ACC112 (cell line): Measurements from ENCODE around the gene ARHGAP4.

Source experiments
- H2AFZ ChIP-seq: fragments of 200-600 bp; sonication (generic); one replicate; pipeline ENCODE4 v1.6.0; 2017; ENCODE audit warnings: antibody characterized with exemption, low read length; ENCODE audit not compliant: unreplicated experiment
- H3K27ac ChIP-seq: fragments of 200-600 bp; sonication (generic); 2 replicates; pipeline ENCODE4 v1.5.1; 2014; ENCODE audit warnings: low read depth, mild to moderate bottlenecking, antibody characterized with exemption, low read length, moderate library complexity
- H3K27me3 ChIP-seq: fragments of 200-600 bp; sonication (generic); 2 replicates; pipeline ENCODE4 v1.6.1; 2014; ENCODE audit warnings: mild to moderate bottlenecking, antibody characterized with exemption, low read length, moderate library complexity, mixed read lengths; ENCODE audit not compliant: insufficient read depth
- H3K36me3 ChIP-seq: fragments of 200-600 bp; sonication (generic); 2 replicates; pipeline ENCODE4 v1.6.1; 2016; ENCODE audit warnings: mild to moderate bottlenecking, antibody characterized with exemption, low read length, moderate library complexity, mixed read lengths; ENCODE audit not compliant: insufficient read depth
- H3K4me1 ChIP-seq: fragments of 200-600 bp; sonication (generic); one replicate; pipeline ENCODE4 v1.6.1; 2016; ENCODE audit warnings: low read length, mixed read lengths; ENCODE audit not compliant: insufficient read depth, unreplicated experiment, control insufficient read depth
- H3K4me3 ChIP-seq: fragments of 200-600 bp; sonication (generic); 2 replicates; pipeline ENCODE4 v1.5.1; 2014; ENCODE audit warnings: mild to moderate bottlenecking, low read depth, low read length
- H3K79me2 ChIP-seq: fragments of 200-600 bp; sonication (generic); one replicate; pipeline ENCODE4 v1.6.0; 2016; ENCODE audit warnings: low read length; ENCODE audit not compliant: control insufficient read depth, unreplicated experiment, insufficient read depth

Gene ARHGAP4

GRCh38 chrX:153961292-153961691, 35.2 kb upstream of the ARHGAP4 start:
- no peak overlapping the region for H3K27ac ChIP-seq
- no peaks in the 10 kb centered on the region for H3K4me1 ChIP-seq
- H3K79me2 ChIP-seq, result peaks cover 25% of the 10 kb centered on the region
- no peaks in the 10 kb centered on the region for H3K36me3 ChIP-seq
- no peak overlapping the region for H3K4me3 ChIP-seq
- H2AFZ ChIP-seq, result no peak overlapping the region
- H3K27me3 ChIP-seq, result no peaks in the 10 kb centered on the region

- H3K4me1 ChIP-seq, result no peaks in the 10 kb centered on the region
- H3K27me3 ChIP-seq, result no peaks in the 10 kb centered on the region
- H2AFZ ChIP-seq, result no peak overlapping the region
- peaks cover 20% of the 10 kb centered on the region for H3K79me2 ChIP-seq
- no peaks in the 10 kb centered on the region for H3K36me3 ChIP-seq
- no peak overlapping the region for H3K4me3 ChIP-seq
- H3K27ac ChIP-seq, result no peak overlapping the region
These were observed 34.7 kb upstream of the ARHGAP4 start for GRCh38 chrX:153960786-153961185.

- Histone ChIP-seq H3K79me2 (peaks cover 13% of the 10 kb centered on the region), H3K4me1 (no peaks in the 10 kb centered on the region), H3K4me3 (no peak overlapping the region), H3K27ac (no peak overlapping the region), H3K27me3 (no peaks in the 10 kb centered on the region), H3K36me3 (no peaks in the 10 kb centered on the region), H2AFZ (no peak overlapping the region)
These were observed 34.0 kb upstream of the ARHGAP4 start for GRCh38 chrX:153960077-153960476.

GRCh38 chrX:153959649-153960048, 33.6 kb upstream of the ARHGAP4 start:
- no peak overlapping the region for H2AFZ ChIP-seq
- no peak overlapping the region for H3K27ac ChIP-seq
- no peak overlapping the region for H3K4me3 ChIP-seq
- no peaks in the 10 kb centered on the region for H3K36me3 ChIP-seq
- peaks cover 8% of the 10 kb centered on the region for H3K79me2 ChIP-seq
- no peaks in the 10 kb centered on the region for H3K4me1 ChIP-seq
- no peaks in the 10 kb centered on the region for H3K27me3 ChIP-seq

- no peak overlapping the region for H3K27ac ChIP-seq
- no peaks in the 10 kb centered on the region for H3K27me3 ChIP-seq
- no peak overlapping the region for H2AFZ ChIP-seq
- H3K4me3 ChIP-seq, result no peak overlapping the region
- no peaks in the 10 kb centered on the region for H3K4me1 ChIP-seq
- H3K36me3 ChIP-seq, result no peaks in the 10 kb centered on the region
- no peaks in the 10 kb centered on the region for H3K79me2 ChIP-seq
These were observed 32.5 kb upstream of the ARHGAP4 start for GRCh38 chrX:153958605-153959004.

GRCh38 chrX:153957224-153957623, 31.2 kb upstream of the ARHGAP4 start:
- Histone ChIP-seq H3K79me2 (no peaks in the 10 kb centered on the region), H3K36me3 (no peaks in the 10 kb centered on the region), H2AFZ (no peak overlapping the region), H3K27ac (no peak overlapping the region), H3K4me3 (no peak overlapping the region), H3K4me1 (no peaks in the 10 kb centered on the region), H3K27me3 (no peaks in the 10 kb centered on the region)

- H3K36me3 ChIP-seq, result no peaks in the 10 kb centered on the region
- no peak overlapping the region for H2AFZ ChIP-seq
- H3K27ac ChIP-seq, result no peak overlapping the region
- H3K79me2 ChIP-seq, result no peaks in the 10 kb centered on the region
- no peak overlapping the region for H3K4me3 ChIP-seq
- no peaks in the 10 kb centered on the region for H3K4me1 ChIP-seq
- H3K27me3 ChIP-seq, result no peaks in the 10 kb centered on the region
These were observed 30.2 kb upstream of the ARHGAP4 start for GRCh38 chrX:153956044-153956907.

GRCh38 chrX:153955228-153955732, 29.2 kb upstream of the ARHGAP4 start:
- no peaks in the 10 kb centered on the region for H3K27me3 ChIP-seq
- no peak overlapping the region for H3K27ac ChIP-seq
- H3K4me3 ChIP-seq, result no peak overlapping the region
- H3K4me1 ChIP-seq, result no peaks in the 10 kb centered on the region
- H2AFZ ChIP-seq, result no peak overlapping the region
- H3K79me2 ChIP-seq, result no peaks in the 10 kb centered on the region
- H3K36me3 ChIP-seq, result no peaks in the 10 kb centered on the region

GRCh38 chrX:153954558-153955227, 28.6 kb upstream of the ARHGAP4 start:
- no peak overlapping the region for H3K27ac ChIP-seq
- no peaks in the 10 kb centered on the region for H3K27me3 ChIP-seq
- no peaks in the 10 kb centered on the region for H3K36me3 ChIP-seq
- H2AFZ ChIP-seq, result no peak overlapping the region
- no peaks in the 10 kb centered on the region for H3K79me2 ChIP-seq
- H3K4me3 ChIP-seq, result no peak overlapping the region
- no peaks in the 10 kb centered on the region for H3K4me1 ChIP-seq

GRCh38 chrX:153953892-153954557, 28.0 kb upstream of the ARHGAP4 start:
- Histone ChIP-seq H3K27ac (no peak overlapping the region), H3K36me3 (no peaks in the 10 kb centered on the region), H3K4me3 (no peak overlapping the region), H2AFZ (no peak overlapping the region), H3K4me1 (no peaks in the 10 kb centered on the region), H3K79me2 (no peaks in the 10 kb centered on the region), H3K27me3 (no peaks in the 10 kb centered on the region)
